Astrocyte of the cerebellum (primary cell): ENCODE data around the gene CCKAR.

Experiments
- DNase-seq: peaks from one replicate; pipeline ENCODE4 v3.0.0-alpha.2; 2011; ENCODE audit warnings: low read depth
- H3K4me3 ChIP-seq: 2 replicates; pipeline ENCODE4 v1.5.1; 2011; ENCODE audit warnings: mild to moderate bottlenecking, low read depth, low read length, moderate library complexity
- CTCF ChIP-seq: IDR thresholded peaks from 2 replicates; pipeline ENCODE4 v1.5.1; 2012; ENCODE audit warnings: low read length, low read depth, moderate library complexity, mild to moderate bottlenecking; ENCODE audit errors: missing control alignments
- in situ Hi-C: cut with HindIII; loops from 2 replicates; pipeline ENCODE4 v1.10.0; 2017; ENCODE audit warnings: low sequenced_read_pairs

Gene CCKAR

GRCh38 chr4:26455571-26455970 is 34.7 kb downstream of the CCKAR start:
- in situ Hi-C loops, result loop anchor here (10.0 kb wide), 1 partner anchor 549 kb away; no protein-coding TSS in a partner anchor
- no peak overlapping the region for H3K4me3 ChIP-seq
- DNase-seq, result no peak
- no peak for TF ChIP-seq CTCF

- no peak for DNase-seq
- TF ChIP-seq CTCF, result no peak
- in situ Hi-C loops, result loop anchor here (10.0 kb wide), 1 partner anchor 550 kb away; no protein-coding TSS in a partner anchor
- no peak overlapping the region for H3K4me3 ChIP-seq
These were observed 35.3 kb downstream of the CCKAR start for GRCh38 chr4:26454961-26455360.

- in situ Hi-C loops, result loop anchor here (10.0 kb wide), 1 partner anchor 552 kb away; no protein-coding TSS in a partner anchor
- DNase-seq, result no peak
- H3K4me3 ChIP-seq, result no peak overlapping the region
- no peak for TF ChIP-seq CTCF
These were observed 37.4 kb downstream of the CCKAR start for GRCh38 chr4:26452565-26453531.

- TF ChIP-seq CTCF, result no peak
- H3K4me3 ChIP-seq, result no peak overlapping the region
- DNase-seq, result no peak
- in situ Hi-C loops, result loop anchor here (10.0 kb wide), 1 partner anchor 553 kb away; no protein-coding TSS in a partner anchor
These were observed 38.7 kb downstream of the CCKAR start for GRCh38 chr4:26451597-26451996.

- no peak for TF ChIP-seq CTCF
- DNase-seq, result no peak
- no peak overlapping the region for H3K4me3 ChIP-seq
- in situ Hi-C loops, result loop anchor here (10.0 kb wide), 1 partner anchor 554 kb away; no protein-coding TSS in a partner anchor
These were observed 39.9 kb downstream of the CCKAR start for GRCh38 chr4:26450418-26450817.

- no peak for DNase-seq
- no peak for TF ChIP-seq CTCF
- H3K4me3 ChIP-seq, result no peak overlapping the region
- in situ Hi-C loops, result loop anchor here (25.0 kb wide), 1 partner anchor 265 kb away; no protein-coding TSS in a partner anchor
These were observed 42.9 kb downstream of the CCKAR start for GRCh38 chr4:26447378-26447777.
